NB4 (cell line): ENCODE results near the gene SFRP5.

Source experiments
- CTCF ChIP-seq: IDR thresholded peaks from one replicate; pipeline ENCODE4 v1.5.1; 2012; ENCODE audit warnings: low read depth, low read length
- MYC ChIP-seq: IDR thresholded peaks from 2 replicates; pipeline ENCODE4 v1.6.1; 2011; ENCODE audit warnings: low read depth, low read length
- POLR2A ChIP-seq: IDR thresholded peaks from 2 replicates; pipeline ENCODE4 v1.6.1; 2011; ENCODE audit warnings: mild to moderate bottlenecking; ENCODE audit not compliant: insufficient read length; ENCODE audit errors: extremely low read depth
- TF ChIP-seq, protein P1 (sequence below): IDR thresholded peaks from 2 replicates; pipeline ENCODE4 v1.6.1; 2011; ENCODE audit warnings: low read depth, low read length

DNA sequence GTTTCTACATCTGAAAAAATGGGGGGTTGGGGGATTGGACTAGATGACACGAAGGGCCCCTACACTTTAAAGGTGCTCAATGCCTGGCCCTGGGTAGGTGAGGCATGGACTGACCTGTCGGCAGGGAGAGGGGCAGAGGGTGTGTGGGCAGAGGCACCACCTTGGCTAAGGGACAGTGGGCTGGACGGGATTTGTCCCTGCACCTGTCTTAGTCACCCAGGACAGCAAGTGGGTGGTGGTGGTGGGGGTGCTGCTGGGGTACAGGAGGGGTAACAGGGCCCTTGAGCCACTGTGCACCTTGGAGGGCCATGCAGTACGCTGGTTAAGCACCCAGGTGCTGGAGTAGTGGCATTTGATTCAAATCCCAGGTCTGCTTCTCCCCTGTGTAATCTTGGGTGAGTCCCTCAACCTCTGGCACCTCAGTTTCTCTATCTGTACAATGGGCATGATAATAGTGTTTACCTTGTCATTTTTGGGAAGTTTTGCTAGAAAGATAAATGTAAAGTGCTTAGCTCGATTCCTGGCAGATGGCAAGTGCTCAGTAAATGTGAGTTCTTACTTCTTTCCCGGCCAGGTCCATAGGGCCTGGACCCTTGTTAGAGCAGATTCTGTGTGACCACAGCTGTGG lies 18.1 kb upstream of the SFRP5 start:
- TF ChIP-seq MYC (no peak), CTCF (no peak), POLR2A (no peak)
- TF ChIP-seq, protein P1, sequence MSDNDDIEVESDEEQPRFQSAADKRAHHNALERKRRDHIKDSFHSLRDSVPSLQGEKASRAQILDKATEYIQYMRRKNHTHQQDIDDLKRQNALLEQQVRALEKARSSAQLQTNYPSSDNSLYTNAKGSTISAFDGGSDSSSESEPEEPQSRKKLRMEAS = no peak
